Endometrial microvascular endothelial cells (primary cell): ENCODE results near the gene AP3B2. TPM values are rescaled to one million over a fixed set of nuclear protein-coding genes. Genes with fewer than 3 reads are reported as not detected.
"Not testable (repeated sequence)": the region's sequence is repeated elsewhere in the genome, so short reads cannot be mapped to it uniquely, and the experiment has no call there.

Experiments used
- in situ Hi-C: cut with HindIII; loops from 2 replicates; pipeline ENCODE4 v1.10.0; 2017; ENCODE audit warnings: low sequenced_read_pairs, low pct_unique_long_range_greater_than_20kb; ENCODE audit errors: inconsistent ontology term
- total RNA-seq: library from RNA; depleted of rRNA; stranded (reverse); fragments of >200 nt; gene quantifications from one replicate; pipeline ENCODE4 v1.2.3, GENCODE V29; 2015; ENCODE audit errors: inconsistent ontology term

The AP3B2 gene
- total RNA-seq, 1 donor from 2014 or later: not detected

GRCh38 chr15:82705856-82706255, 3.8 kb downstream of the AP3B2 start:
- in situ Hi-C loops: not testable (repeated sequence)

- in situ Hi-C loops: no loop called here
Measured at GRCh38 chr15:82699726-82700125, 9.9 kb downstream of the AP3B2 start.

GRCh38 chr15:82698711-82699345, 10.8 kb downstream of the AP3B2 start:
- in situ Hi-C loops: no loop called here

GRCh38 chr15:82697735-82698407, 11.8 kb downstream of the AP3B2 start:
- in situ Hi-C loops: no loop called here

- in situ Hi-C loops: no loop called here
Measured at GRCh38 chr15:82692171-82692570, 17.5 kb downstream of the AP3B2 start.

GRCh38 chr15:82689147-82689546, 20.5 kb downstream of the AP3B2 start:
- in situ Hi-C loops: no loop called here

- in situ Hi-C loops: no loop called here
Measured at GRCh38 chr15:82688691-82689090, 21.0 kb downstream of the AP3B2 start.

- in situ Hi-C loops: no loop called here
Measured at GRCh38 chr15:82681371-82681770, 28.3 kb downstream of the AP3B2 start.

- in situ Hi-C loops: no loop called here
Measured at GRCh38 chr15:82680200-82681102, 29.2 kb downstream of the AP3B2 start.

GRCh38 chr15:82679626-82680199, 30.0 kb downstream of the AP3B2 start:
- in situ Hi-C loops: no loop called here

GRCh38 chr15:82677720-82678323, 31.9 kb downstream of the AP3B2 start:
- in situ Hi-C loops: no loop called here

- in situ Hi-C loops: no loop called here
Measured at GRCh38 chr15:82674873-82675272, 34.8 kb downstream of the AP3B2 start.

GRCh38 chr15:82670699-82671098, 39.0 kb downstream of the AP3B2 start:
- in situ Hi-C loops: no loop called here

GRCh38 chr15:82666606-82667005, 43.1 kb downstream of the AP3B2 start:
- in situ Hi-C loops: no loop called here

- in situ Hi-C loops: no loop called here
Measured at GRCh38 chr15:82664021-82664420, 45.7 kb downstream of the AP3B2 start.

GRCh38 chr15:82663186-82663600, 46.5 kb downstream of the AP3B2 start:
- in situ Hi-C loops: no loop called here

- in situ Hi-C loops: no loop called here
Measured at GRCh38 chr15:82662641-82663040, 47.0 kb downstream of the AP3B2 start.

GRCh38 chr15:82660378-82660777, 49.3 kb downstream of the AP3B2 start:
- in situ Hi-C loops: no loop called here

GRCh38 chr15:82656641-82657266, 52.9 kb downstream of the AP3B2 start:
- in situ Hi-C loops: no loop called here
